Peyer's patch (tissue), 4 donors: ENCODE results near the gene NFKBIZ.

Experiments
- POLR2A ChIP-seq, 2 donors: fragments of 450-650 bp; IDR thresholded peaks; one replicate each; pipeline ENCODE4 v1.5.1; 2017; ENCODE audit warnings: antibody characterized with exemption in 2 of 2, mild to moderate bottlenecking in 2 of 2, moderate library complexity in 2 of 2
- TF ChIP-seq, protein P1 (sequence below), 6 experiments: fragments of 450-650 bp in 4 of 6; fragments of 200-600 bp in 2 of 6; sonication (generic) in 1 of 6; IDR thresholded peaks; one replicate each; pipeline ENCODE4 v1.5.1; 2017 to 2019; ENCODE audit warnings: antibody characterized with exemption in 6 of 6, mild to moderate bottlenecking in 3 of 6, moderate library complexity in 1 of 6

DNA sequence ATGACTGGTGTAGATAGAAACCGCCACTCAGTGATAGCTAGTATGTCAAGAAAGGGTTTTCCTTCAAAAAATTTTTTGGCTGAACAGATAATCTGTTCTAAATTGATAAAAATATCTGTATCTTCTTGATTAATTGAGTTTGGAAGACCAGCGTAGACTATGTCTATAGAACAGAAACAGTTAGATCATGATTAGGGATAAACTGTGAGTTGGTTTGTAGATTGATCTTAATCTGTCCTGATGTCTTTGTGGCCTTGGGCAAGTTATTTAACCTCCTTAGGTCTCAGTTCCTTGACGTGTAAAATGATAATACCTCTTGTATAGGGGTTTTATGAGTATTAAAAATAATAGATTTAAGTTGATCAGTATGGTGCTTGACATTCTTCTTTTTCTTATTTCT lies 4.7 kb downstream of the NFKBIZ start:
- TF ChIP-seq, protein P1, sequence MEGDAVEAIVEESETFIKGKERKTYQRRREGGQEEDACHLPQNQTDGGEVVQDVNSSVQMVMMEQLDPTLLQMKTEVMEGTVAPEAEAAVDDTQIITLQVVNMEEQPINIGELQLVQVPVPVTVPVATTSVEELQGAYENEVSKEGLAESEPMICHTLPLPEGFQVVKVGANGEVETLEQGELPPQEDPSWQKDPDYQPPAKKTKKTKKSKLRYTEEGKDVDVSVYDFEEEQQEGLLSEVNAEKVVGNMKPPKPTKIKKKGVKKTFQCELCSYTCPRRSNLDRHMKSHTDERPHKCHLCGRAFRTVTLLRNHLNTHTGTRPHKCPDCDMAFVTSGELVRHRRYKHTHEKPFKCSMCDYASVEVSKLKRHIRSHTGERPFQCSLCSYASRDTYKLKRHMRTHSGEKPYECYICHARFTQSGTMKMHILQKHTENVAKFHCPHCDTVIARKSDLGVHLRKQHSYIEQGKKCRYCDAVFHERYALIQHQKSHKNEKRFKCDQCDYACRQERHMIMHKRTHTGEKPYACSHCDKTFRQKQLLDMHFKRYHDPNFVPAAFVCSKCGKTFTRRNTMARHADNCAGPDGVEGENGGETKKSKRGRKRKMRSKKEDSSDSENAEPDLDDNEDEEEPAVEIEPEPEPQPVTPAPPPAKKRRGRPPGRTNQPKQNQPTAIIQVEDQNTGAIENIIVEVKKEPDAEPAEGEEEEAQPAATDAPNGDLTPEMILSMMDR (IDR thresholded peaks at IDR 0.05), result no peak
- no peak for TF ChIP-seq POLR2A (IDR thresholded peaks at IDR 0.05)
